HepG2 (cell line): ENCODE results near the gene PTPRM.

Experiments used
- ARHGAP35 ChIP-seq: sonication (generic); formaldehyde crosslinking; IDR thresholded peaks from 2 replicates; pipeline ENCODE4 v1.9.0; 2022; ENCODE audit warnings: mild to moderate bottlenecking, inconsistent platforms, moderate library complexity, missing genetic modification reagents, borderline replicate concordance
- HIVEP1 ChIP-seq: sonication (generic); formaldehyde crosslinking; IDR thresholded peaks from 2 replicates; pipeline ENCODE4 v1.4.0; 2020; ENCODE audit warnings: mild to moderate bottlenecking, missing genetic modification reagents
- RBM22 ChIP-seq: fragments of 200-400 bp; formaldehyde crosslinking; optimal IDR thresholded peaks from 2 replicates; pipeline ENCODE3; 2017; ENCODE audit warnings: mild to moderate bottlenecking, low read length, moderate library complexity
- TAF15 ChIP-seq: fragments of 200-400 bp; formaldehyde crosslinking; IDR thresholded peaks from one replicate; pipeline ENCODE4 v1.6.1; 2018; ENCODE audit warnings: mild to moderate bottlenecking, low read depth, low read length; ENCODE audit not compliant: poor library complexity, severe bottlenecking
- TF ChIP-seq, protein P1 (sequence below): sonication (generic); formaldehyde crosslinking; conservative IDR thresholded peaks from 2 replicates; pipeline ENCODE4 v1.4.0; 2020; ENCODE audit warnings: missing genetic modification reagents

DNA sequence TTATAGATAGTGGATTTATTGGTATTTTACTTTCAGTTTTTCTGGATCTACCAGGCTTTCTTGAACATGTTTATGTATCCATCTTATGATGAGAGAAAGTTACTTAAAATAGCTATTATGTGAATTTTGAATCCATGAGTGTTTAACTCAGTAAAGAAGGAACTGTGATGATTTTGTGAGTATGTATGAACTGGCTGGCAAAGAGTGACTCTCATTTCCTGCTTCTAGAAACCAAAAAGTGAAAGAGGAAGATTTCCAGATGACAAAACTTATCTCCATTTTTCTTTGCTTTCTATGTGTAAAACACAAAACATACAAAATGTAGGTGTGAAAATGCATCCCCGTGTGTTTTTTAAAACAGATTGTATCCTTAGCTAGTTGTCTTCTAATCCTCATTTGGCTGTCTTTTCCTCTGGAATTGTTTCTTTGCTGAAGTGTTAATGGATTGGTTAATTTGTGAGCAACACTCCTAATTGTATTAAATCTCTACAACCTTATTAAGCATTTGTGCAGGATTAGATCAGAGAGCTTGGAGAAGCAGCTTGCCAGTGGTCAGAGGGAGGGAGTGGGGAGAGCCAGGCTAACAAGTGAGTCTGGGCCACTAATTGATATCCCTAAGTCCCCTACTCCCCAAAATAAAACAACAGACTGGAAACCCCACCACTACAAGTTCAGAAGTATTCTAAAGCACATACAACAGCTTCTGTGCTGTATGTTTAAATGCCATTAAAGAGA, 23.9 kb downstream of the PTPRM start:
- TF ChIP-seq ARHGAP35 (no peak), RBM22 (no peak), TAF15 (no peak), HIVEP1 (no peak)
- TF ChIP-seq, protein P1, sequence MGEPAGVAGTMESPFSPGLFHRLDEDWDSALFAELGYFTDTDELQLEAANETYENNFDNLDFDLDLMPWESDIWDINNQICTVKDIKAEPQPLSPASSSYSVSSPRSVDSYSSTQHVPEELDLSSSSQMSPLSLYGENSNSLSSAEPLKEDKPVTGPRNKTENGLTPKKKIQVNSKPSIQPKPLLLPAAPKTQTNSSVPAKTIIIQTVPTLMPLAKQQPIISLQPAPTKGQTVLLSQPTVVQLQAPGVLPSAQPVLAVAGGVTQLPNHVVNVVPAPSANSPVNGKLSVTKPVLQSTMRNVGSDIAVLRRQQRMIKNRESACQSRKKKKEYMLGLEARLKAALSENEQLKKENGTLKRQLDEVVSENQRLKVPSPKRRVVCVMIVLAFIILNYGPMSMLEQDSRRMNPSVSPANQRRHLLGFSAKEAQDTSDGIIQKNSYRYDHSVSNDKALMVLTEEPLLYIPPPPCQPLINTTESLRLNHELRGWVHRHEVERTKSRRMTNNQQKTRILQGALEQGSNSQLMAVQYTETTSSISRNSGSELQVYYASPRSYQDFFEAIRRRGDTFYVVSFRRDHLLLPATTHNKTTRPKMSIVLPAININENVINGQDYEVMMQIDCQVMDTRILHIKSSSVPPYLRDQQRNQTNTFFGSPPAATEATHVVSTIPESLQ (CRISPR knock-in tag) = no peak
